HEK293 (cell line): ENCODE results near the gene ANKRD6.

ENCODE experiments used
- BCL11B ChIP-seq: fragments of 450-650 bp; formaldehyde crosslinking; IDR thresholded peaks from 2 replicates; pipeline ENCODE4 v1.5.1; 2016; ENCODE audit warnings: low read depth, missing biosample characterization, missing genetic modification characterization
- CTCF ChIP-seq: fragments of 450-650 bp; formaldehyde crosslinking; IDR thresholded peaks from 2 replicates; pipeline ENCODE4 v1.5.1; 2016; ENCODE audit warnings: missing biosample characterization, missing genetic modification characterization
- FEZF1 ChIP-seq: fragments of 450-650 bp; formaldehyde crosslinking; IDR thresholded peaks from 2 replicates; pipeline ENCODE4 v1.5.1; 2016; ENCODE audit warnings: missing biosample characterization, missing genetic modification characterization
- REPIN1 ChIP-seq: fragments of 450-650 bp; formaldehyde crosslinking; IDR thresholded peaks from 2 replicates; pipeline ENCODE4 v1.5.1; 2017; ENCODE audit warnings: missing biosample characterization, missing genetic modification characterization, low read depth
- REST ChIP-seq: fragments of 450-650 bp; formaldehyde crosslinking; IDR thresholded peaks from 2 replicates; pipeline ENCODE4 v1.5.1; 2016; ENCODE audit warnings: missing biosample characterization, missing genetic modification characterization
- SCRT1 ChIP-seq: fragments of 450-650 bp; formaldehyde crosslinking; IDR thresholded peaks from 2 replicates; pipeline ENCODE4 v1.5.1; 2016; ENCODE audit warnings: missing biosample characterization, missing genetic modification characterization, borderline replicate concordance
- YY1 ChIP-seq: fragments of 450-650 bp; formaldehyde crosslinking; IDR thresholded peaks from 2 replicates; pipeline ENCODE4 v1.5.1; 2018; ENCODE audit warnings: missing biosample characterization, missing genetic modification characterization
- YY2 ChIP-seq: fragments of 450-650 bp; formaldehyde crosslinking; IDR thresholded peaks from 2 replicates; pipeline ENCODE4 v1.5.1; 2016; ENCODE audit warnings: missing biosample characterization, missing genetic modification characterization
- ZBTB10 ChIP-seq: fragments of 450-650 bp; formaldehyde crosslinking; IDR thresholded peaks from 2 replicates; pipeline ENCODE4 v1.5.1; 2016; ENCODE audit warnings: missing biosample characterization, missing genetic modification characterization
- ZBTB6 ChIP-seq: fragments of 450-650 bp; formaldehyde crosslinking; IDR thresholded peaks from 2 replicates; pipeline ENCODE4 v1.5.1; 2017; ENCODE audit warnings: missing biosample characterization, missing genetic modification characterization
- ZIC2 ChIP-seq: fragments of 450-650 bp; formaldehyde crosslinking; IDR thresholded peaks from 2 replicates; pipeline ENCODE4 v1.5.1; 2016; ENCODE audit warnings: missing biosample characterization, missing genetic modification characterization
- ZNF132 ChIP-seq: fragments of 450-650 bp; formaldehyde crosslinking; IDR thresholded peaks from 2 replicates; pipeline ENCODE4 v1.5.1; 2017; ENCODE audit warnings: missing biosample characterization, missing genetic modification characterization, borderline replicate concordance
- ZNF140 ChIP-seq: fragments of 450-650 bp; formaldehyde crosslinking; IDR thresholded peaks from 2 replicates; pipeline ENCODE4 v1.5.1; 2016; ENCODE audit warnings: missing biosample characterization, missing genetic modification characterization
- ZNF148 ChIP-seq: fragments of 450-650 bp; formaldehyde crosslinking; IDR thresholded peaks from 2 replicates; pipeline ENCODE4 v1.5.0; 2017; ENCODE audit warnings: missing biosample characterization, missing genetic modification characterization, borderline replicate concordance
- ZNF324 ChIP-seq: fragments of 450-650 bp; formaldehyde crosslinking; IDR thresholded peaks from 2 replicates; pipeline ENCODE4 v1.5.1; 2016; ENCODE audit warnings: missing biosample characterization, missing genetic modification characterization
- ZNF488 ChIP-seq: fragments of 450-650 bp; formaldehyde crosslinking; IDR thresholded peaks from 2 replicates; pipeline ENCODE4 v1.5.1; 2016; ENCODE audit warnings: missing biosample characterization, missing genetic modification characterization
- ZNF501 ChIP-seq: fragments of 450-650 bp; formaldehyde crosslinking; IDR thresholded peaks from 2 replicates; pipeline ENCODE4 v1.5.1; 2016; ENCODE audit warnings: missing biosample characterization, missing genetic modification characterization
- ZNF585B ChIP-seq: fragments of 450-650 bp; formaldehyde crosslinking; IDR thresholded peaks from 2 replicates; pipeline ENCODE4 v1.5.1; 2016; ENCODE audit warnings: missing biosample characterization, missing genetic modification characterization
- ZNF670 ChIP-seq: fragments of 450-650 bp; formaldehyde crosslinking; IDR thresholded peaks from 2 replicates; pipeline ENCODE4 v1.5.1; 2016; ENCODE audit warnings: missing biosample characterization, missing genetic modification characterization, low read depth
- ZNF843 ChIP-seq: fragments of 450-650 bp; formaldehyde crosslinking; IDR thresholded peaks from 2 replicates; pipeline ENCODE4 v1.5.1; 2016; ENCODE audit warnings: missing biosample characterization, missing genetic modification characterization
- TF ChIP-seq, protein P1 (sequence below): fragments of 450-650 bp; formaldehyde crosslinking; IDR thresholded peaks from 2 replicates; pipeline ENCODE4 v1.5.1; 2017; ENCODE audit warnings: missing biosample characterization, mild to moderate bottlenecking, missing genetic modification characterization, moderate library complexity
- TF ChIP-seq, protein P2 (sequence below): sonication (generic); formaldehyde crosslinking; IDR thresholded peaks from 2 replicates; pipeline ENCODE4 v1.8.1; 2022; ENCODE audit warnings: mild to moderate bottlenecking, moderate library complexity, missing genetic modification reagents

Gene ANKRD6

GRCh38 chr6:89509777-89510281 lies 76.9 kb downstream of the ANKRD6 start (continued):
- no peak for TF ChIP-seq ZBTB10 (tag by site-specific recombination)
- TF ChIP-seq ZNF670 (tag by site-specific recombination): no peak
- TF ChIP-seq ZNF501 (tag by site-specific recombination): peak; percentile 64; the same call in 1 of the 2 replicates
- TF ChIP-seq ZBTB6 (tag by site-specific recombination): no peak
- no peak for TF ChIP-seq SCRT1
- no peak for TF ChIP-seq ZNF488
- TF ChIP-seq ZNF843 (tag by site-specific recombination): peak; percentile 37; the same call in 1 of the 2 replicates
- TF ChIP-seq FEZF1 (tag by site-specific recombination): no peak
- TF ChIP-seq YY2: no peak
- TF ChIP-seq, protein P1, sequence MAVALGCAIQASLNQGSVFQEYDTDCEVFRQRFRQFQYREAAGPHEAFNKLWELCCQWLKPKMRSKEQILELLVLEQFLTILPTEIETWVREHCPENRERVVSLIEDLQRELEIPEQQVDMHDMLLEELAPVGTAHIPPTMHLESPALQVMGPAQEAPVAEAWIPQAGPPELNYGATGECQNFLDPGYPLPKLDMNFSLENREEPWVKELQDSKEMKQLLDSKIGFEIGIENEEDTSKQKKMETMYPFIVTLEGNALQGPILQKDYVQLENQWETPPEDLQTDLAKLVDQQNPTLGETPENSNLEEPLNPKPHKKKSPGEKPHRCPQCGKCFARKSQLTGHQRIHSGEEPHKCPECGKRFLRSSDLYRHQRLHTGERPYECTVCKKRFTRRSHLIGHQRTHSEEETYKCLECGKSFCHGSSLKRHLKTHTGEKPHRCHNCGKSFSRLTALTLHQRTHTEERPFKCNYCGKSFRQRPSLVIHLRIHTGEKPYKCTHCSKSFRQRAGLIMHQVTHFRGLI (tag by site-specific recombination): no peak
- TF ChIP-seq ZNF132: no peak
- no peak for TF ChIP-seq ZNF140 (tag by site-specific recombination)
- no peak for TF ChIP-seq ZNF324
- TF ChIP-seq ZIC2 (tag by site-specific recombination): no peak
- no peak for TF ChIP-seq ZNF148 (tag by site-specific recombination)
- TF ChIP-seq, protein P2, sequence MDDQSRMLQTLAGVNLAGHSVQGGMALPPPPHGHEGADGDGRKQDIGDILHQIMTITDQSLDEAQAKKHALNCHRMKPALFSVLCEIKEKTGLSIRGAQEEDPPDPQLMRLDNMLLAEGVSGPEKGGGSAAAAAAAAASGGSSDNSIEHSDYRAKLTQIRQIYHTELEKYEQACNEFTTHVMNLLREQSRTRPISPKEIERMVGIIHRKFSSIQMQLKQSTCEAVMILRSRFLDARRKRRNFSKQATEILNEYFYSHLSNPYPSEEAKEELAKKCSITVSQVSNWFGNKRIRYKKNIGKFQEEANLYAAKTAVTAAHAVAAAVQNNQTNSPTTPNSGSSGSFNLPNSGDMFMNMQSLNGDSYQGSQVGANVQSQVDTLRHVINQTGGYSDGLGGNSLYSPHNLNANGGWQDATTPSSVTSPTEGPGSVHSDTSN: no peak
- TF ChIP-seq ZNF585B (tag by site-specific recombination): no peak
- no peak for TF ChIP-seq CTCF (tag by site-specific recombination)
- no peak for TF ChIP-seq REPIN1
- TF ChIP-seq YY1 (tag by site-specific recombination): no peak
- TF ChIP-seq REST (tag by site-specific recombination): no peak
- TF ChIP-seq BCL11B (tag by site-specific recombination): no peak
